Measurements from ENCODE around the gene AIG1.

Gene AIG1

GRCh38 chr6:143098054-143098671 is 37.5 kb downstream of the AIG1 start:
- DNase-seq: no peak

- DNase-seq: no peak
Observed at GRCh38 chr6:143099647-143100046, 39.0 kb downstream of the AIG1 start.

GRCh38 chr6:143100429-143100828 is 39.7 kb downstream of the AIG1 start:
- DNase-seq: no peak

- DNase-seq: no peak
Observed at GRCh38 chr6:143103916-143104315, 43.2 kb downstream of the AIG1 start.

GRCh38 chr6:143107440-143107839 is 46.8 kb downstream of the AIG1 start:
- no peak for DNase-seq

GRCh38 chr6:143107911-143108761 is 47.4 kb downstream of the AIG1 start:
- DNase-seq: no peak

- no peak for DNase-seq
Observed at GRCh38 chr6:143109196-143109595, 48.5 kb downstream of the AIG1 start.

- no peak for DNase-seq
Observed at GRCh38 chr6:143110572-143110971, 49.9 kb downstream of the AIG1 start.

GRCh38 chr6:143110996-143111395 is 50.3 kb downstream of the AIG1 start:
- DNase-seq: no peak

GRCh38 chr6:143111443-143111842 is 50.8 kb downstream of the AIG1 start:
- no peak for DNase-seq

- DNase-seq: no peak
Observed at GRCh38 chr6:143112084-143112768, 51.5 kb downstream of the AIG1 start.

GRCh38 chr6:143112837-143113236 is 52.1 kb downstream of the AIG1 start:
- DNase-seq: no peak

- DNase-seq: no peak
Observed at GRCh38 chr6:143115728-143116127, 55.0 kb downstream of the AIG1 start.

- DNase-seq: no peak
Observed at GRCh38 chr6:143117108-143117507, 56.4 kb downstream of the AIG1 start.

GRCh38 chr6:143119260-143119659 is 58.6 kb downstream of the AIG1 start:
- DNase-seq: no peak

- no peak for DNase-seq
Observed at GRCh38 chr6:143123081-143123480, 62.4 kb downstream of the AIG1 start.

GRCh38 chr6:143123941-143124340 is 63.3 kb downstream of the AIG1 start:
- DNase-seq: no peak

GRCh38 chr6:143125455-143125854 is 64.8 kb downstream of the AIG1 start:
- DNase-seq: no peak

GRCh38 chr6:143125864-143126573 is 65.3 kb downstream of the AIG1 start:
- no peak for DNase-seq

- no peak for DNase-seq
Observed at GRCh38 chr6:143126574-143126941, 65.9 kb downstream of the AIG1 start.

GRCh38 chr6:143127941-143128680 is 67.4 kb downstream of the AIG1 start:
- no peak for DNase-seq

- DNase-seq: no peak
Observed at GRCh38 chr6:143128681-143129015, 68.0 kb downstream of the AIG1 start.

GRCh38 chr6:143130928-143131327 is 70.2 kb downstream of the AIG1 start:
- no peak for DNase-seq

All from GOT3 (cell line).